IMR-90 (cell line): Measurements from ENCODE around the gene HOXA3. TPM values are rescaled to one million over a fixed set of nuclear protein-coding genes. Genes with fewer than 3 reads are reported as not detected.

Source experiments
- ATAC-seq: fragments of 200-7000 bp; cut with Tn5 transposase; 2 replicates; pipeline ENCODE4 v1.9.1; 2020; ENCODE audit warnings: low read depth, mild to moderate bottlenecking, moderate library complexity
- BruUV-seq: library from RNA; stranded (reverse); fragments of 400-500 nt; replicated peaks from 2 replicates; lab custom pipeline; 2021; lab: Mats Ljungman, UMichigan
- CTCF ChIA-PET: fragments of 300-600 bp; formaldehyde crosslinking; extraction: SDS; loops from one replicate; lab custom pipeline; 2021; ENCODE audit warnings: antibody characterized with exemption; lab: Yijun Ruan, JAX
- POLR2A ChIA-PET: fragments of 300-600 bp; sonication (Branson Sonifier 250); formaldehyde crosslinking; loops from one replicate; lab custom pipeline; 2022; ENCODE audit warnings: antibody characterized with exemption; ENCODE audit not compliant: unreplicated experiment; lab: Charles Lee
- DNase-seq: peaks from one replicate; pipeline ENCODE4 v3.0.0; 2013
- H2AFZ ChIP-seq: replicated peaks from 2 replicates; pipeline ENCODE3; 2013; ENCODE audit warnings: low read length, mild to moderate bottlenecking; ENCODE audit not compliant: poor library complexity
- H2AK5ac ChIP-seq: 2 replicates; pipeline ENCODE4 v1.6.1; 2013; ENCODE audit warnings: low read depth, low read length, inconsistent platforms
- H2AK9ac ChIP-seq: replicated peaks from 2 replicates; pipeline ENCODE3; 2013; ENCODE audit warnings: mild to moderate bottlenecking, low read depth, low read length, moderate library complexity; ENCODE audit not compliant: poor library complexity
- H2BK120ac ChIP-seq: 2 replicates; pipeline ENCODE4 v1.6.1; 2013; ENCODE audit warnings: low read depth, low read length, inconsistent platforms
- H2BK15ac ChIP-seq: 3 replicates; pipeline ENCODE4 v1.6.1; 2013; ENCODE audit warnings: low read depth, low read length, inconsistent platforms
- H2BK20ac ChIP-seq: 2 replicates; pipeline ENCODE4 v1.6.1; 2013; ENCODE audit warnings: low read depth, mild to moderate bottlenecking, inconsistent platforms, low read length, moderate library complexity
- H2BK5ac ChIP-seq: 2 replicates; pipeline ENCODE4 v1.6.1; 2013; ENCODE audit warnings: mild to moderate bottlenecking, low read depth, low read length, inconsistent platforms; ENCODE audit not compliant: poor library complexity, severe bottlenecking
- H3K14ac ChIP-seq: replicated peaks from 2 replicates; pipeline ENCODE4 v1.6.1; 2013; ENCODE audit warnings: low read depth, low read length, inconsistent platforms
- H3K18ac ChIP-seq: 2 replicates; pipeline ENCODE4 v1.6.1; 2013; ENCODE audit warnings: low read depth, low read length, control low read depth
- H3K23ac ChIP-seq: 2 replicates; pipeline ENCODE4 v1.6.1; 2013; ENCODE audit warnings: low read depth, low read length, inconsistent platforms
- H3K27ac ChIP-seq: 2 replicates; pipeline ENCODE4 v1.5.1; 2013; ENCODE audit warnings: mild to moderate bottlenecking, control low read depth, low read length; ENCODE audit not compliant: insufficient read depth
- H3K27me3 ChIP-seq: 2 replicates; pipeline ENCODE4 v1.6.1; 2013; ENCODE audit warnings: low read length; ENCODE audit not compliant: control insufficient read depth, insufficient read depth
- H3K36me3 ChIP-seq: 2 replicates; pipeline ENCODE4 v1.6.1; 2013; ENCODE audit warnings: low read length, mixed read lengths; ENCODE audit not compliant: control insufficient read depth, insufficient read depth
- H3K4ac ChIP-seq: 2 replicates; pipeline ENCODE4 v1.6.1; 2013; ENCODE audit warnings: low read depth, low read length, inconsistent platforms
- H3K4me1 ChIP-seq: 2 replicates; pipeline ENCODE4 v1.6.1; 2013; ENCODE audit warnings: low read length, mixed read lengths; ENCODE audit not compliant: control insufficient read depth, insufficient read depth
- H3K4me2 ChIP-seq: 2 replicates; pipeline ENCODE4 v1.6.1; 2013; ENCODE audit warnings: low read depth, mild to moderate bottlenecking, control low read depth, low read length, moderate library complexity
- H3K4me3 ChIP-seq: 2 replicates; pipeline ENCODE4 v1.5.1; 2013; ENCODE audit warnings: low read depth, mild to moderate bottlenecking, control low read depth, low read length, moderate library complexity; ENCODE audit not compliant: insufficient read depth
- H3K56ac ChIP-seq: 2 replicates; pipeline ENCODE4 v1.6.1; 2013; ENCODE audit warnings: low read length, inconsistent platforms; ENCODE audit not compliant: insufficient read depth; ENCODE audit errors: extremely low read depth
- H3K79me1 ChIP-seq, 2 experiments: 2 replicates each; pipeline ENCODE4 v1.6.1; 2013; ENCODE audit warnings: low read length in 2 of 2, inconsistent platforms in 1 of 2, low read depth in 1 of 2
- H3K9ac ChIP-seq: 2 replicates; pipeline ENCODE4 v1.6.1; 2013; ENCODE audit warnings: low read depth, low read length, control low read depth
- H3K9me1 ChIP-seq: 2 replicates; pipeline ENCODE4 v1.6.1; 2013; ENCODE audit warnings: low read length, inconsistent platforms; ENCODE audit not compliant: insufficient read depth
- H3K9me3 ChIP-seq: 2 replicates; pipeline ENCODE4 v1.6.1; 2013; ENCODE audit warnings: low read length; ENCODE audit not compliant: control insufficient read depth, insufficient read depth
- H4K20me1 ChIP-seq: 2 replicates; pipeline ENCODE4 v1.6.1; 2013; ENCODE audit warnings: low read length, inconsistent platforms; ENCODE audit not compliant: insufficient read depth
- H4K5ac ChIP-seq: 2 replicates; pipeline ENCODE4 v1.6.1; 2013; ENCODE audit warnings: mild to moderate bottlenecking, low read depth, low read length, control low read depth
- H4K8ac ChIP-seq, 2 experiments: 2 replicates each; pipeline ENCODE4 v1.6.1; 2013; ENCODE audit warnings: low read depth in 2 of 2, low read length in 2 of 2, control low read depth in 1 of 2, inconsistent platforms in 1 of 2
- H4K91ac ChIP-seq: 2 replicates; pipeline ENCODE4 v1.6.1; 2013; ENCODE audit warnings: low read depth, low read length, inconsistent platforms; ENCODE audit not compliant: insufficient read depth
- BHLHE40 ChIP-seq: fragments of 150-350 bp; IDR thresholded peaks from 2 replicates; pipeline ENCODE4 v1.6.1; 2016; ENCODE audit warnings: mild to moderate bottlenecking, low read depth, low read length
- CEBPB ChIP-seq: IDR thresholded peaks from 2 replicates; pipeline ENCODE4 v1.6.1; 2012; ENCODE audit warnings: low read depth, low read length, improper control_type of control experiment
- CHD1 ChIP-seq: IDR thresholded peaks from 2 replicates; pipeline ENCODE4 v1.6.1; 2012; ENCODE audit warnings: low read depth, low read length, improper control_type of control experiment
- CTCF ChIP-seq: conservative IDR thresholded peaks from 2 replicates; pipeline ENCODE4 v1.5.1; 2012; ENCODE audit warnings: mild to moderate bottlenecking, low read depth, low read length, improper control_type of control experiment
- ELK1 ChIP-seq: fragments of 150-350 bp; IDR thresholded peaks from 2 replicates; pipeline ENCODE4 v1.6.1; 2016; ENCODE audit warnings: low read depth, mild to moderate bottlenecking, low read length, moderate library complexity, borderline replicate concordance
- FOS ChIP-seq: fragments of 150-350 bp; IDR thresholded peaks from 2 replicates; pipeline ENCODE4 v1.6.1; 2016; ENCODE audit warnings: low read depth, low read length
- MAFK ChIP-seq: IDR thresholded peaks from 2 replicates; pipeline ENCODE4 v1.6.1; 2012; ENCODE audit warnings: low read depth, low read length, improper control_type of control experiment
- MAZ ChIP-seq: IDR thresholded peaks from 2 replicates; pipeline ENCODE4 v1.6.1; 2012; ENCODE audit warnings: low read depth, mild to moderate bottlenecking, low read length, improper control_type of control experiment, moderate library complexity, borderline replicate concordance
- MXI1 ChIP-seq: IDR thresholded peaks from 2 replicates; pipeline ENCODE4 v1.6.1; 2012; ENCODE audit warnings: low read depth, mild to moderate bottlenecking, low read length, moderate library complexity, borderline replicate concordance
- NFE2L2 ChIP-seq: fragments of 150-350 bp; IDR thresholded peaks from 2 replicates; pipeline ENCODE4 v1.6.1; 2016; ENCODE audit warnings: low read depth, mild to moderate bottlenecking, low read length
- POLR2A ChIP-seq: IDR thresholded peaks from 2 replicates; pipeline ENCODE4 v1.6.1; 2012; ENCODE audit warnings: mild to moderate bottlenecking, low read depth, low read length
- RAD21 ChIP-seq: IDR thresholded peaks from 2 replicates; pipeline ENCODE4 v1.6.1; 2012; ENCODE audit warnings: low read length, improper control_type of control experiment
- RCOR1 ChIP-seq: IDR thresholded peaks from 2 replicates; pipeline ENCODE4 v1.6.1; 2012; ENCODE audit warnings: mild to moderate bottlenecking, low read length, improper control_type of control experiment; ENCODE audit not compliant: insufficient replicate concordance
- RFX5 ChIP-seq: IDR thresholded peaks from 2 replicates; pipeline ENCODE4 v1.8.0; 2012; ENCODE audit warnings: low read depth, mild to moderate bottlenecking, low read length, moderate library complexity
- SMC3 ChIP-seq: fragments of 150-350 bp; IDR thresholded peaks from 2 replicates; pipeline ENCODE4 v1.6.1; 2016; ENCODE audit warnings: low read depth, mild to moderate bottlenecking, antibody characterized with exemption, low read length, moderate library complexity
- USF2 ChIP-seq: fragments of 150-350 bp; IDR thresholded peaks from 2 replicates; pipeline ENCODE4 v1.6.1; 2017; ENCODE audit warnings: mild to moderate bottlenecking, antibody characterized with exemption, low read length, low read depth
- WGBS, 2 experiments: methylation state at CpG; one replicate each; pipeline versions ENCODE4 v1.1.5 to v1.1.7; 2013; ENCODE audit warnings: missing lambda C conversion rate in 2 of 2; ENCODE audit not compliant: insufficient read length in 1 of 2; ENCODE audit errors: extremely low coverage in 2 of 2; 5-methylcytosine and 5-hydroxymethylcytosine counted together
- dilution Hi-C: fragments of 300-500 bp; cut with HindIII; formaldehyde crosslinking; loops from one replicate; pipeline ENCODE4 v1.14.3; 2018; ENCODE audit warnings: low sequenced_read_pairs; ENCODE audit not compliant: unreplicated experiment
- in situ Hi-C: fragments of 300-500 bp; cut with MboI; formaldehyde crosslinking; loops from 3 replicates; pipeline ENCODE4 v1.14.3; 2019; ENCODE audit warnings: low sequenced_read_pairs, inconsistent platforms, mixed read lengths
- intact Hi-C: fragments of 100-400 bp; cut with micrococcal nuclease; formaldehyde crosslinking; loops from 2 replicates; pipeline ENCODE4 v1.10.0; 2022
- polyA plus RNA-seq, 3 experiments: library from polyadenylated mRNA; depleted of rRNA; stranded (reverse); fragments of >200 nt; gene quantifications; 2 replicates each; pipeline ENCODE4 v1.2.3, GENCODE V29; 2012; ENCODE audit warnings: low replicate concordance in 1 of 3
- total RNA-seq: library from RNA; depleted of rRNA; stranded (reverse); fragments of >200 nt; gene quantifications from 2 replicates; pipeline ENCODE4 v1.2.3, GENCODE V29; 2012

HOXA3 gene
- total and polyA plus RNA-seq, 2 of the 4 experiments (the other 2 are of a cell fraction): 0.90 to 5.4 TPM

GRCh38 chr7:27176524-27176845 is 24.1 kb upstream of the HOXA3 start:
- no peak overlapping the region for H4K5ac ChIP-seq
- no peak overlapping the region for H2AK5ac ChIP-seq
- intact Hi-C loops: no loop called here
- H2BK15ac ChIP-seq: no peak overlapping the region
- no peak overlapping the region for H3K14ac ChIP-seq
- no peak overlapping the region for H3K4ac ChIP-seq
- no peak overlapping the region for H2BK120ac ChIP-seq
- H2BK20ac ChIP-seq: no peak overlapping the region
- TF ChIP-seq BHLHE40: no peak
- no peak for TF ChIP-seq CEBPB
- no peak for TF ChIP-seq SMC3
- TF ChIP-seq CTCF: no peak
- TF ChIP-seq MXI1: no peak
- TF ChIP-seq CHD1: no peak
- TF ChIP-seq RAD21: no peak
- TF ChIP-seq NFE2L2: no peak
- no peak for TF ChIP-seq POLR2A
- TF ChIP-seq MAZ: no peak
- no peak for TF ChIP-seq USF2
- TF ChIP-seq RCOR1: no peak
- no peak for TF ChIP-seq MAFK
- TF ChIP-seq ELK1: no peak
- no peak for TF ChIP-seq FOS
- no peak for TF ChIP-seq RFX5
- DNase-seq (no peak), ATAC-seq (no peak)
- WGBS, 2 experiments: 63% methylated on average over 2 of the region's 3 CpGs; no CpG with 5 or more reads in 1 of the 2 experiments
- no TSS peak for BruUV-seq
- no peaks in the 10 kb centered on the region for H3K36me3 ChIP-seq
- H3K4me2 ChIP-seq: no peak overlapping the region
- no peak overlapping the region for H3K23ac ChIP-seq
- POLR2A ChIA-PET: no interaction called here
- 0 out of 2 replicates have a peak, but pooled peaks cover 14% of the 10 kb centered on the region for H4K20me1 ChIP-seq
- H3K4me3 ChIP-seq: no peak overlapping the region
- CTCF ChIA-PET: no interaction called here
- H3K27ac ChIP-seq: no peak overlapping the region
- no peak overlapping the region for H2AFZ ChIP-seq
- no peak overlapping the region for H2BK5ac ChIP-seq
- no peaks in the 10 kb centered on the region for H3K79me1 ChIP-seq
- no peak overlapping the region for H2AK9ac ChIP-seq
- no peak overlapping the region for H3K56ac ChIP-seq
- H3K27me3 ChIP-seq: peaks cover 89% of the 10 kb centered on the region
- no peaks in the 10 kb centered on the region for H3K9me1 ChIP-seq
- no peak overlapping the region for H4K91ac ChIP-seq
- no peaks in the 10 kb centered on the region; the same call in 1 of the 2 replicates for H3K4me1 ChIP-seq
- no peak overlapping the region for H3K9ac ChIP-seq
- H4K8ac ChIP-seq: no peak overlapping the region
- dilution Hi-C loops: no loop called here
- H3K9me3 ChIP-seq: peaks cover 7% of the 10 kb centered on the region; the same call in 1 of the 2 replicates
- in situ Hi-C loops: no loop called here
- H3K18ac ChIP-seq: no peak overlapping the region
